Left kidney (tissue), 2 donors: ENCODE results near the gene ELMO1. TPM values are rescaled to one million over a fixed set of nuclear protein-coding genes. Genes with fewer than 3 reads are reported as not detected.

ENCODE experiments used
- DNase-seq: peaks from one replicate; pipeline ENCODE4 v3.0.0-alpha.2; 2013
- polyA plus RNA-seq: library from polyadenylated mRNA; unstranded; fragments of 120-200 nt; gene quantifications from one replicate; pipeline ENCODE4 v1.2.1, GENCODE V29; 2013; ENCODE audit not compliant: insufficient read length

Gene ELMO1
- polyA plus RNA-seq, 1 donor, result 9.8 TPM

DNA sequence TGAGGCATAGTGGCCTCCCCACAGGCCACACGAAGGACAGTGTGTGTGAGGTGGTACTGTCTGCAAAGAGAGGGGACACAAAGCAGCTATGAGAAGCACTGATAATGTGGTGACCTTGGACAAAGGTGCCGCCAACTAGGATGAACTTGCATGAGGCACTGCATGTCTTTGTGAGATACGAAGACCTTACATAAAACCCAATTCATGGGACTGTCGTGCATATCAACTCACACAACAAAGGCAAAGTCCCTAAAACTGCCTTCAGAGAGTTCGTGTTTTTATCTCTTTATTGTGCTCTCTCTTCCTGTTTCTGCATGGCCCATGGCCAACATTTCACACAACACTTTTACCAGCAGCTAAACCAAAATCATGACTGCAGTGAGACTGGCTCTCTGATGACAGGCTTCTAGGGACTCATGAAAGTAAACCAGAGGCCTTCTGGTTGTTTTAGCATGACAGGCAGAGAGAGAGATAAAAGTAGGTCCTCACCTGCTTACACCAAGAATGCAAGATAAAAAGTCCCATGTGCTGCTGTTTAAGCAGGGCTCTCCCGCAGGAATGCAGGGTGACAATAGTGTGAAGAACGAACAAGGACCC lies 347.8 kb downstream of the ELMO1 start:
- DNase-seq, result no peak

DNA sequence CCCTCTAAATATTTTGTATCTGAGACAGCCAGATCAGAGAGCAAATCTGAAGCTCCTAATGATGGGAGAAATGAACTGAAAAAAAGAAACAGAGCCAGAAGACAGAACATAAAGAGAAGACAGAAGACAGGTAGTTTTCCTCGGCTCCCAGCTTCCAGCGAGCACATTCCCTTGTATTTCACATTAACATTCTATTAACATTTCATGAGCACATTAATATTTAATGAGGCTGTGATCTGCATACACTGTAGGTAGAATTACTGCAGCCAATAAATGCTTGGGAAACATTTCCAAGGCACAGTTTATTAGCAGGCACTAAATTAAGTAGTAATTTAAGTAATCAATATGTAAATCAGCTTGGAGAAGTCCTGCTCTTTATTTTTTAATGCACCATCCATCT lies 349.9 kb downstream of the ELMO1 start:
- no peak for DNase-seq

DNA sequence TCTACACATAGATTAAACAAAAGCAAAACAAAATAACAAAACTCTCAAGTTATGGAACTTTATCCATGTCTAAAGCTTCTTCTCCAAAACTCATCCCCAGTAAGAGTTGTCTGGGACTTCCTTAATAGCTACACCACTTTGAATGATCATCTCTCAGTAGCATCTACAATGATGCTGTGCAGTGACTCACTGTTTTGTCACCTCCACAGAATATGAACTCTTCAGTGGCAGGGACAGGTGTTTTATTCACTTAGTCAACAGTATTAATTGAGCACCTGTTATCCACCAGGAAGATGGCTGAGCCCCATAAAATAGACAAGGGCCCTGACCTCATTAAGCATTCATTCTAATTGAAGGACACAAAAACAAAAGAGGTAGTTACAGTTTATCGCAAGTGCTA lies 350.7 kb downstream of the ELMO1 start:
- no peak for DNase-seq

DNA sequence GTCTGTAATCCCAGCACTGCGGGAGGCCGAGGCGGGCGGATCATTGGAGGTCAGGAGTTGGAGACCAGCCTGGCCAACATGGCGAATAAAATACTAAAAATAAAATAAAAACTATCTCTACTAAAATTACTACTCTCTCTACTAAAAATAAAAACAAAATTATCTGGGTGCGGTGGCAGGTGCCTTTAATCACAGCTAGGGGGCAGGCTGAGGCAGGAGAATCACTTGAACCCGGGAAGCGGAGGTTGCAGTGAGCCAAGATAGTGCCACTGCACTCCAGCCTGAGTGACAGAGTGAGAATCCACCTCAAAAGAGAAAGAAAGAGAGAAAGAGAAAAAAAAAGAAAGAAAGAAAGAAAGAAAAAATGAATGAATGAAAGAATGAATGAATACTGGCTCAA lies 351.4 kb downstream of the ELMO1 start:
- DNase-seq, result no peak

DNA sequence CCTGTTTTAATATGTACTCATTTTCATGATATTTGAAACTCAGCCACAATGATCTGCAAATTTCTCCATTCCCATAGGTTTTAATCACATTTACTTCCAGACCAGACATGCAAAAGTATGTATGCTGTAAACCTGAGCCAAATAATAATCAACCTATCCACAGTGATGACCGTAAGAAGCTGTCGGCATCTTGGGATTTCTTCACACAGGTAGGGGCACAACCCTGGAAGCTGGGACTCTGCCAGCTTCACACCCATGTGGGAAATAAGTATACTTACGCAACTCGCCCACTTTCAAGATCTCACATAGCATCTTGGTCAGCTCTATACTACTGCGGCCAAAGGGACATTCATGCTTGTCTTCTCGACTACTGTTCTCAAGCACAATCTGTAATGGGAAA lies 352.3 kb downstream of the ELMO1 start:
- no peak for DNase-seq

DNA sequence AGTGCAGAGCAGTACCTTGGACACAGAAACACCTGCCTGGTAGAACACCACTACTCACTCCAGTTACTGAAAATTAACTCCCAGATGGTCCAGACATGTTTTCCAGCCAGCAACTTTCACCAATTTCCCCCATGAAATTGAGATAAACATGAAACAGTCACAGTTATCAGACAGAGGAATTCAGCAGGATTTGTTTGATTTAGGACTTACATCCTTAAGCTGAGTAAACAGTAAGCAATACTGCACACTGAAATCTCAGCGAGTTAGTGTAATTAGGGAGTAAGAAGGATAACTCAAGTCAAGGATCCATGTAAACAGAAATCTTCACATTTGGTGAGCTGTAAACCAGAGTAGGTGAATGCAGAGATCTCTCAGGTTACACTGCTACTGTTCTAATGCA lies 353.5 kb downstream of the ELMO1 start:
- DNase-seq, result peak; percentile 17

DNA sequence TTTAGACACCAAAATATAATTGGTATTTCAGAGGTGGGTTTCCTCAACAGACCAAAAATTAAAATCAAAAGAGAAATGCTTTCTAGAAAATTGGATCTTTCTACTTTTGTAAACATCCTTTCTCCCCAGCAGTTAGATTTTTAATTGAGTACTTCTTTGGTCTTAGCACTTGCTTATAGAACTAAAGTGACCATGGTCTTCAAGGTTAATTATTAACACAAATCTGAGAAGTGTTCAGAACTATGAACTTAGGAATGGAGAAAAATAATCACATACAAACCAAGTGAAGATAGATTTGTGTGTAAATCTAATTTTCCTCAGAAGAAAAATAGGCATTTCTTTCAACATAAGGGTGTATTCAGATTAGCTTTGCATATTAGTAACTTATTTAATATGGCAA lies 355.4 kb downstream of the ELMO1 start:
- DNase-seq, result no peak

DNA sequence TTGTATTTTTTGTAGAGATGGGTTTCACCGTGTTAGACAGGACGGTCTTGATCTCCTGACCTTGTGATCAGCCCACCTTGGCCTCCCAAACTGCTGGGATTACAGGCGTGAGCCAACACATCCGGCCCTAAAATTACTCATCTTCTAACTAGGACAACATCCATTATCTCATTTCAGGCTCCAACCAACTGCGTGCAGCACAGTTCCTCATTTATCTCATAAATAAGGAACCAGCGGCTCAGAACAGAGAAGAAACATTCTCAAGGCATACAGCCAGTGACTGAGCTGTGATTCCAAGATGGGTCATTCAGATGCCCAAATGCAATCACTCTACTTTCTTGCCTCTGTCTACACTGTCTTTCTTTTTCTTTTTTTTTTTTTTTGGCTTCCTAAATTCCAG lies 356.1 kb downstream of the ELMO1 start:
- DNase-seq, result no peak

DNA sequence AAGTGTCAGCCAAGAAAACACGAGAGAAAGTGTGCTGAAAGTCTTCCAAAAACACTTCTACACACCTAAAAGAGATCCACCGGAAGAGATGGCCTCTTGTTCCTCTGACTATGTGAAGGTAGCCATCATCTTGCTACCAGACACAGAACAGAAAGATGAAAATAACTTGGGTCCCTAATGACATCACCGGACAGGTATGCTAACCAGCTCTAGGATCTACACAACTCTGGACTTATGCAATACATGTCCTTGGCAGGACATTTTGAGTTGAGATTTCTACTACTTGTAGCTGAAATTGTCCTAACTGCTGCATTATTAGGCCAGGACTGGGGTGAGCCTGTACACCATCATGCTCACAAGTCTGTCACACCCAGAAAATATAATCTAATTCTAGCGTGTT lies 358.7 kb downstream of the ELMO1 start:
- no peak for DNase-seq

DNA sequence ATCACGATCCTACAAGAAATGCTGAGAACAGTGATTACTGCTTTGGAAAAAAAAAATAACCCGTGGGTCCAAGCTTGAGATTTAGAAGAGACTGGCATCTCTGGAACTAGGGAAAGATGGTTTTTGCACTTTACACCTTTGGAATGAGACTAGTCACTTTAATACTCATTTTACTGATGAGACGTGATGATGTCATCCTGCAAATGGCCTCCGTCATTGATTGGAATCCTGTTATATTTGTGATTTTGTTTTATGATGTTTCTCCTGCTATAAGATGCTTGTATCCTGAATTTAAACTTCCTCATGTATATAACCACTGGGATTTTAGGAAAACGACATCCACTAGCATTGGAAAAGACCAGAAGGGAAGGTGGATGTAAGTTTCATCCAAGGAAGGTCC lies 363.1 kb downstream of the ELMO1 start:
- DNase-seq, result no peak

DNA sequence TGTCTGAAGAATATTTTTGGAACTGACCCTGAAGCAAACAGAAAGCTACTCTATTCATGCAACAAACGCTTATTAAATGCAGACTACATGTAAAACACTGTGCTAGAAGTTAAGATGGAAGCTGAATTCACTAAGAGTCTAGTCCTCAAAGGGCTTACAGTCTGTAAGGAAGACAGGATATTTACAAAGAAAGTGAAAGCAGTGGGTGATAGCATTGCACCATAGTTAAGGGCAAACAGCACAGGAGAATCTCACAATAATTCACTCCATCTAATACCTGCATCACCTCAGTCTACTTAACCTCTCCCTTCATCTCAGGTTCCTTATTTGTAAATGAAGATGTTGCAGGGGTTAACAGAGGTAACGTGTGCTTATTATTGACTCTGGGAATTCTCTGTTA lies 364.4 kb downstream of the ELMO1 start:
- no peak for DNase-seq

DNA sequence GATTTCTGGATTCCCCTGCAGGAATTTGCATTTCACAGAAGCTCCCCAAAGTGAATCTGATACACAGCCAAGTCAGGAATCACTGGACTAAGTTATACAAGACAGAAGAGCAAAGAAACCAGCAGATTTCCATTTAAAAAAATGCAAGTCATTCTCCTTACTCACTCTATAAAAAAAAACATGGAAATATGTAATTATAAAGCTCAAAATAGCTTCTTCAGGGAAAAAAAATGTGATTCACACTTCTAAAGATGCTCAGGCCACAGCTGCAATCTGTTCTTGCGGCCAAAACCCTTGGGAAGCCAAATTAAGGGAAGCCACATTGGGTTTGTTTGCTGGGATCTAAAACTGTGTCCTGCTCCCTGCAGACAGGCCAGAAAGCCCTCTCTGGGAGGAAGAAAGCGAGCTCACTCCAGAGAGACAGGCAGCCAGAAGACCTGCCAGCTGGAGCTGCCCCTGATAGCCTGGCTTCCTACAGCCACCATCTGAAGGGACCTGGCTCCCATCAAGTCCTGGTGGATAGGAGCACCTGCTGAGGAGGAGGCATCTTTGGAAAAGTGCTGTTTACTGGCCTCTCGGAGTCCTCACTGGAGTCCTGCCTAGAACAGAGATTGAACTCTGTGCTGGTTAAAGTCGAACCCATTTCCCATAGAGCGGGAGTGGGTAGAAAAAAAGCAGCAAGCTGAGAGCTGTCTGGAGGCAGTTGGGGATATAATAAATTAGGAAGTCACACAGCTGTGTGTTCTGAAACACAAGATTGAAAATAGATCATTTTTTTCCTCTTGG lies 365.2 kb downstream of the ELMO1 start:
- DNase-seq, result no peak

DNA sequence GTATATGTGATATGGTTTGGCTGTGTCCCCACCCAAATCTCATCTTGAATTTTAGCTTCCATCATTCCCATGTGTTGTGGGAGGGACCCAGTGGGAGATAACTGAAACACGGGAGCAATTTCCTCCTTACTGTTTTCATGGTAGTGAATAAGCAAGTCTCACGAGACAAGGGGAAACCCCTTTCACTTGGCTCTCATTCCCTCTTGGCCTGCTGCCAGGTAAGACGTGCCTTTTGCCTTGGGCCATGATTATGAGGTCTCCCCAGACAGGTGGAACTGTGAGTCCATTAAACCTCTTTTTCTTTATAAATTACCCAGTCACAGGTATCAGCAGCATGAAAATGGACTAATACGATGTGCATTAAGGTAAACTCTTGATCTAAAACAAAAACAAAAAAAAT lies 367.2 kb downstream of the ELMO1 start:
- no peak for DNase-seq

DNA sequence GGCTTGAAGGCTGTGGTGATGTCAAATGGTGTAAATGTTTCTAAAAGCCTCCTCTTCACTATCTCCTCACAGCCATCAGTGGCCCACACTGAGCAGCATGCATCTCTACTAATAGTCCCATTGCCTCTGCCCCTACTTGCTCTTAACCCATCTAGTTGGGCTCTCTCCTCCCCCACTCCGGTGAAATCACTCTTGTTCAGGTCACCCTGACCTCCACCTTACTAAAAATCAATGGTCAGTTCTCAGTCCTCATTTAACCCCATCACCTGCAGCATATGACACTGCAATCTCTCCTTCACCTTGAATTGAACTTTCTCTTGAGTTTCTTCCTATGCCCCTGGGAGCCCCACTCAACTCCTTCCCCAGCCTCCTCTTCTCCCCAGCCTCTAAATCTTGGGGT lies 369.2 kb downstream of the ELMO1 start:
- no peak for DNase-seq

DNA sequence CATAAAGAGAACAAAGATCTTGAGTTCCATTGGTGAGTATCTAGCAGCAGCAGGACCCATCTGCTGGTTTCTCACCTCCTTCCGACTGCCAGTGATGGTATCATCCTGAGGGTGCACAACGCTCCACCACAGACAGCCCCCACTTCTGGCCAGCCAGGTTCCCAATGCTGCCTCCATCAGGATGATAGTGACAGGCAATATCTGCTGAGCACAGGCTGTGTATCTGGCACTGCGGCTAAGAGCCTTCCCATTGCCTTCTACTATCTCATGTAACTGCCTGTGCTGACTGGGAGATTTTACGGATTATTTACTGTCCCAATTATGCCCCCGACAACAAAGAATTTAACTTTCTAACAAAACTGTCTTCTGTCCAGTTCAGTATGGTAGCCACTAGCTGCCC lies 372.0 kb downstream of the ELMO1 start:
- DNase-seq, result no peak

DNA sequence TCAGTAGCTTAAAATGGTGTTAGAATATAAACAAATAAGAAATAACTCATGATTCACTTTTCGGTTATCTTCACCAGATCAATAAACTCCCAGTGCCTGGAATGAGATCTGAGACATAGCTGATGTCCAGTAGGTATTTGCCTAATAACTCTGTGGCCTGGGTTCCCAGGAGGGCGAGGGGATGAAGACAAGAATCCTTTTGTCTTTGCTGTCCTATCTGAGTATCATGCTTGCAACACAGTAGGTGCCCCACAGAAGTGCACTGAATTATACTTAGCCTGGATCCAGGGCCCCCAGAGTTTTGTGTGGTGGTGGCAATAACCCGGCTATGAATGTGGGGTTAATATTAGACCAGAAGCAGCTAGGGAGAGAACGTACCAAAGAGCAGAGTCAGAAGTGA lies 374.3 kb downstream of the ELMO1 start:
- DNase-seq, result no peak

DNA sequence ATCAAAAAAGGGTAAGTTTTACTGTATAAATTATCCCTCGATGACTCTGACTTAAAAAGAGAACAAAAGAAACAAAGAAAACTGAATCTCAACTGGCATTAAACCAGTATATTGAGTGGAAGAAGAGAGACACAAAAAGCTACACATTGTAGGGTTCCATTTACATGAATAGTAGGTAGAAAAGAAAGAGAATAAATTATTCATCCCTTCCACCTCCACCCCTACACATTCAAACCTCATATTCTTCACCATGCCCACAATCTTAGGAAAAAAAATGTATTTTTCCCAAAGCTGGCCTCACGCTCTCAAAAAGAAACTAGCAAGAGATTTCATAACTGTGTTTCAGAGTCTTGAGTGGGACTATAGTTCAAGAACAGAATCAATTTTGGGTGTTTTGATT lies 377.5 kb downstream of the ELMO1 start:
- no peak for DNase-seq

DNA sequence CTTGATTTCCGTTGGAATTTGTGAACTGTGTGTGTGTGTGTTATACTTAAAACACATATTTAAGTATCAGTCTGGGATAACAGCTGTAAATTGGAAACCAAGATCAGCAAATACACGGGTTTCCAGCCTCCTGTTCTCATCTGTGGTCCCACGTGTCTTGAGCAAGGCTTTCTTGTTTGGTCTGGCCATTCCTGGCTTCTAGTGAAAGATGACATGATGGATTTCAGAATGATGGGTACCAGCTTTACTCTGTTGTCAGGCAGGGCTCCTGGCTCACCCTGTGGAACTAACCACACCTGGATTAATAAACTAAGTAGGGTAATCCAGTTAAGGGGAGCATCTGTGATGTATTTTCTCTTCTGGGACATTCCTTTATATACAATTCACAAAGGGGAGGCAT lies 378.2 kb downstream of the ELMO1 start:
- DNase-seq, result no peak

DNA sequence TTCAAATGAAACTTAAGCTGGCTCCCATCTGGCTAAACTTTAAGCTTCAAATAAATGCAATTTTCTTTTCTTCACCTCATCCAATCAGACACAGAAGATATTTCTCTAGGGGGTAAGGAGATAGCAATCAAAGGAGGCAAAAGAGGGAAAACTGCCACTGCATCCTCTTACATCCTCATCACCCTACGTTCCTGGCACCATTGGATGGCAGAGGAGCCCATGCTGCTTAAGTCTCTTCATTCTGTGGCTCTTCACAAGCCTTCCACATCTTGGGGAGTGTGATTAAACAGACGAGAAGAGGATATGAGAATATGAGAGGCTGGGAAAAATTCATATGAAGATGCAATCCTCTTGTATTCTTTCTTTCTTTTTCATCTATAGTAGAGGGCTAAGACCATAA lies 378.6 kb downstream of the ELMO1 start:
- DNase-seq, result no peak

DNA sequence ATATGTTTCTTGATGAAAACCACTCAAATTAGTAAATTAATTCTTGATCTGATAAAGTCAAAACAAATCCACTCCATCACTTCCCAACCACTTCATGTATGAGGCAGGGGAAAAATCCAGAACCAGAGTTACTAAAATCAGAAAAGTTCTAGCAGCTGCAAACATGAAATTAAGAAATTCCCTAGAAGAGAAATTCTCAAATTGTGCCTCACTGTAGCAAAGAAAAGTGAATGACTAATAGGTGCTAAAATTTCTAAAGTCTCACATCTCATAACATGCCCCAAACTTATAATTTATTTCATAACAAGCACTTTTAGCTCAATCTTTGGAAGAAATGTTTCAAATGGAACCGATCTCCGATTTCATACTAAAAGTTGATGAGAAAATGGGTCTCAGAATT lies 379.3 kb downstream of the ELMO1 start:
- no peak for DNase-seq

DNA sequence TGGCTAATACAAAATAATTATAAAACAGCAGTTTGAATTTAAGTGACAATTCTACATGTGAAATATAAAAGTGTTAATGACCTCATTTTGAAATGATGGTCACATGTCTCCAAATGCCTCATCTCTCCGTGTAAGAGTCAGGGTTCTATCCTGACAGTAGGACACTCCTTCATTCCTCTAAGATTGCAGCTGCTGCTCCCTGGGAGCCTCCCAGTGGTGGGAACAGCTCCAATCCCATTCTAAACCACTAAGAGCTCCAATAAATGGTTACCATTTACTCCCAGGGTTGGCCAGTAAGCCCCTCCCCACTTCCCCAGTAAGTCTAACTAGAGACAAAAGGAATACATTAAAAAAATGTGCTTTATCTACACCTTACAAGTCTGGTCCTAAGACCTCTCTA lies 379.8 kb downstream of the ELMO1 start:
- DNase-seq, result no peak

DNA sequence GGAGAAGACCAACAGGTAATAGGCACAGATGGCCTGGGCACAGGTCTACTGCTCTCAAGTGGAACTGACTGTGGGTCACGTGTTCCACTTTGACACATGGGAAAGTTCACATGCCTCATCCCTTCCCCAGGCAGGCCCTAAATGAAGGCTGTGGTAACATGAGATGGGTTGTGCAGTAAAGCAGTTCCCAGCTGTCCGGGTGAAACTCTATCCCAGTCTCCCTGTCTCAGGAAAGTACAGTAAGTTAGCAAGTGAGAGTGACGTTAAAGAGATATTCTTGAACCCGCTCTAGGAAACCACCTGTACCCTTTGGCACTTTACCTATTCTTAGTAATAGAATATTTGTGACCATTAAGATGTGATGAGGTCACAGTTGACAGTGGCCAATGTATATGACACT lies 380.6 kb downstream of the ELMO1 start:
- peak; percentile 58 for DNase-seq

DNA sequence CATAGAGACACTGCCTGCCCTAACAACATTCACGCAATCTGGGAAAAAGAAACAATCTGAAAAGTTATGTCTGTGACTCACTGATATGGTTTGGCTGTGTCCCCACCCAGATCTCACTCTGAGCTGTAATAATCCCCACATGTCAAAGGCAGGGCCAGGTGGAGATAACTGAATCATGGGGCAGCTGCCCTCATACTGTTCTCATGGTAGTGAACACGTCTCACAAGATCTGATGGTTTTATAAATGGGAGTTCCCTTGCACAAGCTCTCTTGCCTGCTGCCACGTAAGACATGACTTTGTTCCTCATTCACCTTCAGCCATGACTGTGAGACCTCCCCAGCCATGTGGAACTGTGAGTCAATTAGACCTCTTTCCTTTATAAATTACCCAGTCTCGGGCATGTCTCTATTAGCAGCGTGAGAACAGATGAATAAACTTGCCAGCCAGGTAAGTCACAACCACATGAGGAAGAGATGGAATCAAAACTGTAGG lies 382.8 kb downstream of the ELMO1 start:
- DNase-seq, result no peak

DNA sequence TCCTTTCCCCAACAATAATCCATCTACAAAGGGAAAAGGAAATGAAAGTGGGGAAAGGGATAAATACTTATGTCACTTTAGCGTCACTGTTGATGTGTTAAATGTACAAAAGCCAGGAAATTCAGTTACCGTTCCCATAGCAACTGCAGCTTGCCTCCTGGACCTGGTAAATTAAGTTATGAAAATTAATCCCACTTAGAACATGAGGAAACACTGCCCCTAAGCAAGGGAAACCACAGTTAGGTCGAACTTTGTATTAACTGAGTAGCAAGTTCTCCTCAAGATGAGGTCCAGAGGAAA lies 386.2 kb downstream of the ELMO1 start:
- no peak for DNase-seq
